GM19395 (cell line): ENCODE results near the gene RFTN1.
"Not testable (repeated sequence)": the region's sequence is repeated elsewhere in the genome, so short reads cannot be mapped to it uniquely, and the experiment has no call there.

Source experiments
- ATAC-seq: cut with Tn5 transposase; IDR thresholded peaks from one replicate; pipeline ENCODE4 v1.9.1; 2021; ENCODE audit warnings: mild to moderate bottlenecking, moderate library complexity; ENCODE audit not compliant: unreplicated experiment

RFTN1 gene

DNA sequence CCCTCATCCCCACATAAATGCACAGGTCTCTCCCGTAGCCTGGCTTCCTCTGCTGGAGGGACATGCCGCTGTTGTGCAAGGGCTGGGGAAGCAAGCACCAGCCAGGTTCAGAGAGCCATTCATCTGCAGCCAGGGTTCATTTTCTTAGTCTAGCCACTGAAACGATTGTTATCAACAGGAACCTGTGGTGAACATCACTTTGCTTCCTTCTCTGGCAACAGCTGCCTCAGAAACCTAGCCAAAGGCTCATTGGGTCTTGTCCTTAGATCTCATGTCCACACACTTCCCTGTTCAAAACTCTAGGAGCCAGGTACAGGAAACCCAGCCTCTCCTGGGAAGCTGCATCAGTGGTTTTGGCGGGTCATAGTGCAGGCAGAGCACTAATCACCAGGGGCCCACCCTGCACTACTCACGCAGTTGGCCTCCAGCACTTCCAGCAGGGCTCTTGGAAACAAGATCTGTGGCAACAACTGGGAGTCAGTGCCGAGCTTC, 201.5 kb downstream of the RFTN1 start:
- ATAC-seq, result peak; percentile 78

DNA sequence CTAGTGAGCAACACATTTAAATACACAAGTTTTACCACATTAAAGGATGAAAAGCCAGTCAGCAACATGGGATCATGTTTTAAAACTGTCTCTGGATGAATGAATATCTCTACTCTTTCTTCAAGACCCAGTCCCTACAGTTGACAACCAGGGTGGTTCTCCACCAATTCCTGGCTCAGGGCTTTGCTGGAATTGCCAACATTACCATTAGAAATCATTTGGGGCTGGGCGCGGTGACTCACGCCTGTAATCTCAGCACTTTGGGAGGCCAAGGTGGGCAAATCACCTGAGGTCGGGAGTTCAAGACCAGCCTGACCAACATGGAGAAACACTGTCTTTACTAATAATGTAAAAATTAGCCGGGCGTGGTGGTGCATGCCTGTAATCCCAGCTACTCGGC, 203.0 kb downstream of the RFTN1 start:
- not testable (repeated sequence) for ATAC-seq

DNA sequence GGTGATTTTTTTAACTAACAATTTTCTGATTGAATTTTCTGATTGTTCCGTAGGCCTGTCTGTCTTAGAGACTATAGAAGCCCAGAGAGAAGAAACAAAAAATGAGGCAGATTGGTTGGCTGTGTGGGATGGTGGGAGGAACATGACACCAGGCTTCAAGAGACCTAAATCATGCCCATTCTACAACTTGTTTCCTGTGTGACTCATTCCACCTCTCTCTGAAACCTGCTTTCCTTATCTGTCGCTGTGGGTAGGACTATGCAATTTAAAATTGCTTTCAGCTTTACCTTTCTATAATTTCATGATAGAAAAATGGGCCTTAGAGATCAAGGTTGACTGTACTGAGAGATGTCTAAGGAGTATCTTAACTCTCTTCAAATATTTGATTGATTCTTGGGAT, 203.9 kb downstream of the RFTN1 start:
- ATAC-seq, result peak; percentile 81

DNA sequence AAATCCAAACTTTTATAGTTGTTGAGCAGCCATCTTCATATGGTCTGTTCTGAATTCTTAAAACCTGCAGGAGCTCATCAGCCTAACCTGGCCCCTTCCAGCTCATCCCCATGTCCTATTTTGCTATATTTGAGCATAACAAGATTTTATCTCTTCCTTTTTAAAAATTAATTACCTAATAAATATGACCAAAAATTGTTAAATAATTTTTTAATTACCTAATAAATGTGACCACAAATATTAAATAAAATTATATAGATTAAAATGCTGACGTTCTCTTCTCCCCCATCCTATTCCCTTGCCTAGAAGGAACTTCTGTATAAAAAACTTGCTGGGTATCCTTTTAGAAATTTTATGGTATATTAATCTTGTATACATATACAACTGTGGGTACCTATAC, 204.8 kb downstream of the RFTN1 start:
- no peak for ATAC-seq

DNA sequence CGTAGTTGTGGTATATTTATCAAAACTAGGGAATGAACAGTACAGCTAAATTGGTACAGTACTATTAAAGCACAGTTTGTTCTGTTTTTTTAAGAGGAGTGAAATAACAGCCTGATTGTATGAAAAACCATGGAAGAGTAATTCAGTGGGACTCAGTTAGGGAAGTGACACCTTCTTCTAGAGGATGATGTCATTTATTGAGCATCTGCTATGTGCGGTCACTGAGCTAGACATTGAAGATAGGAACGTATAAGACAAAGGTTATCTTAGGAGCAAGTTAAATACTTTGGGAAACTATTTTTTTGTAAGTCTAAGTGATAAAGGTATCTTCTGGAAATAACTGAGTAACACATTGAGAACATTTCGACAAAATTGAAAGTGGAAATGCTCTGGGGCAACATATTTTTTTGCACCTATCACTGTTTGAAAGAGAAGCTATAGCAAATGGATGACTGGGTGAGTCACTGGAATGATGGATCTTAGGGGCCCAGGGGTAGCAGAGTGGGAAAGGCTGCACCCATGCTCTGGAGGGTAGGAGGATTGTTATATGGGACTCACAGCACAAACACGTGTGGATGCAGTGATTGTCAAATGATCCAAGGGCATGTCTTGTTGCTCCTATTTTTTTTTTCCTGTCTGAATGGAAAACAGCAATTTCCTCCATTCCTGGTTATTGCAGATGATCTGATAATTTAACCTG, 205.5 kb downstream of the RFTN1 start:
- no peak for ATAC-seq

DNA sequence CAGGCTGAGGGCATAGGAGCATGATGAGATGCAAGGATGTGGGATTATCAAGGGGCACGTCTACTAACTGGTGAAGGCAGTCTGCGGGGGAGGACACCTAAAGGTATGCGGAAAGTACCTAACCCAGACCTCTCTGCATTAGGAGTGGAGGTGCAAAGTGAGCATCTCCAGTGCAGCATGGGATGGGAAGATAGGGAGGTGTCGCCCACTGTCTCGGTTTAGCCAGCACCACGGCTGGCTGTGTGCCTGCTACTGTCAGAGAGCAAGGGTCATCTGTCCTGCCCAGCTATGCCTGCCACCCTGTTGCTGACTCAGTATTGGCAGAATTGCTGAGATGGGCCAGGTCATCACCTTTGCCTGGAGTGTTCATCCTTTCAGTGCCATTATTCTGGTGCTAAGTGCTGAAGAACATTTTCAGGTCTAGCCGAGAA, 208.4 kb downstream of the RFTN1 start:
- no peak for ATAC-seq

DNA sequence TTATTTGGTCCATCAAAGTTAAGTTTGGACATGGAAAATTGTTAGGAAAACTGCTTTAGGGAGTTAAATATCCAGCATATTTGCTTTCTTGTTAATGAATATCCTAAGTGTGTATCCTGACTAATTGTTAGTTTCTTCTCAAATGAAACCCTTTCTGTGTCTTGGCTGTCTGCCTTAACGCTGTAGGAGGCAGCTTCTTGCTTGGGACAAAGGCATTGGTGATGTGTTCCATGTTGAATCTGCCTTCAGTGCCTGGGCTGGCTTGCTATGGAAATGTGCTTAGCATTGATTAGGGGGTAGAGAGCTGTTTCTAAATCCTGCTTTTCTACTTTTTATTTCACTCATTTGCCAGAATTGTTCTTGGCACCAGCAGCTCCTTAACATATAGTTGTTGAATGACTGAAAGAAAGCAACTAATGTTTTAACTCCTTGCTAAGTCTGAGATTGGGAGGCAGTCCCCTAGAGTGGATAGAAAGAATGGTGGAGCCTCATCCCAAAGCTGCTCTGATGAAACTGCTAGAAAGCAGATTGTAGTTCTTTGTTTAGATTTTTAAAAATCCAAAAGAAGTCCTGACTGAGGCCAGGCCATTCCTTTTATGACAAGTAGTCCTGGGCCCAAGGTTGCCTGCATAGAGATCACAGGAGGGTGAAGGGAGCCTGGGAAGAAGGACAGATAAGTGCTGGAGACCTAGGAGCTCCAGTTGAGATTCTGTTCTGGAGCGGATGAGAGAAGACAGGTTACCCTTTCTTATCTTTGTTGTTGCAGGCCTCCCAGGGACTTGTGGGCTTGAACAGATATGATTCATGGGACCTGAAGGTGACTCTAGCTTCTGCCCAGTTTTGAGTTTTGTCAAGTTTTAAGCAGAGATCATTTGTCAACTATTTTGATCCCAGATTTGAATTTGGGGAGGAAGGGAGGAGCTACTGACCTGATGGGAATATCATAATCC, 209.2 kb downstream of the RFTN1 start:
- no peak for ATAC-seq

DNA sequence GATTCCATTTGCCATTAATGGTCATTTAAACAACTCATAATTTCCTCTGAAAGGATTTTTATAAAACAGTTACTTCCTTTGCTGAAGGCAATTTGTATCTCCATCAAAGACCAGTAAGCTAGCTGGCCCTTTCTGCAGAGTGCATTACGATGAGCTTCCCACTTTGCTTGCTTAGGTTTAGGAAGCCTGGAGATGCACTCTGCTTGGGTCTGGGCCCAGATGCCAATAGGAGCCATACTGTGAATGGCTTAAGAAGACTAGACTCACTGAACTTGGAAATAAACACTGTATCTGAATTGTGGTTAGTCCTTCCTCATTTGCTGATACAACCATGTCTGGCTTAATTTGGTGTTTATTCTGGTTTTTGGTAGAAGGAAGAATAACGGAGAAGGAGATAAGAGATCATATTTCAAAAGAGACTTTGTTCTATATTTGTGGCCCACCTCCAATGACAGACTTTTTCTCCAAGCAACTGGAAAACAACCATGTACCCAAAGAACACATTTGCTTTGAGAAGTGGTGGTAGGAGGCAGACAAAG, 210.4 kb downstream of the RFTN1 start:
- no peak for ATAC-seq

DNA sequence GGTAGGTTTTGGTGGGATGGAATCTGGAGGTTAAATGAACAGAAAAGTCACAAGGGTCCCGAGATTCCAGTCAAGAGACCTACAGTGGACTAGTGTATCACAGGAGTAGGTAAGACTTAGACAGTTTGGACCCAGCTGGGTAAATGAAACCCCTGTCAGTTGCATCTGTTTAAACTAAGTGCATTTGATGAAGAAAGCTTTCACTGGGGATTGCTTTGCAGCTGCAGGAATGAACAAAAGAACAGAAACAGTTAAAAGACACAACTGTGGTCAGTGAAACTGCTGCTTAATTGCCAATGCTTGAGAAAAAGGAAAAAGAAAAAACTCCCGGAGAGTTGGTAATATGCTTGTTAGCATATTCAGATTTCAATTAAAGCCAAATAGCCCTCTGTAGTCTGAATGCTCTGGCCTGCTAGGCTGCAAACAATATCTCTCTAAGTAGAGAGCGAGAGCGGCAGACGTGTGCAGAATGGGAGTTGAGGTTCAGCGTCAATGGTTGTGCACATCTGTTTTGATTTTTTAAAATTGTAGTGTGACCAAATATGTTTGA, 211.3 kb downstream of the RFTN1 start:
- ATAC-seq, result no peak

DNA sequence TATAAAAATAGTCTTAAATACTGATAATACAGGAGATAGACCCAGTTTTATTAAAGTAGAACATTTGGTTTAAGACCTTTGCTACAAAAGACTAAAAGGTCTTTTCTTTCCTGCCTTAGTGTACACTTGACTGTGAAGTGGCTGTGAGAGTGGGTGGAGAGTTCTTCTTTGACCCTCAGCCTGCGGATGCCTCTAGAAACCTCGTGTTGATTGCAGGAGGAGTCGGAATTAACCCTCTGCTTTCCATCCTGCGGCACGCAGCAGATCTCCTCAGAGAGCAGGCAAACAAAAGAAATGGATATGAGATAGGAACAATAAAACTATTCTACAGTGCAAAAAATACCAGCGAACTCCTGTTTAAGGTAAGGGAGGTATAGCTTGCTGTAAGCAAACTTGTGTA, 212.0 kb downstream of the RFTN1 start:
- ATAC-seq, result no peak

DNA sequence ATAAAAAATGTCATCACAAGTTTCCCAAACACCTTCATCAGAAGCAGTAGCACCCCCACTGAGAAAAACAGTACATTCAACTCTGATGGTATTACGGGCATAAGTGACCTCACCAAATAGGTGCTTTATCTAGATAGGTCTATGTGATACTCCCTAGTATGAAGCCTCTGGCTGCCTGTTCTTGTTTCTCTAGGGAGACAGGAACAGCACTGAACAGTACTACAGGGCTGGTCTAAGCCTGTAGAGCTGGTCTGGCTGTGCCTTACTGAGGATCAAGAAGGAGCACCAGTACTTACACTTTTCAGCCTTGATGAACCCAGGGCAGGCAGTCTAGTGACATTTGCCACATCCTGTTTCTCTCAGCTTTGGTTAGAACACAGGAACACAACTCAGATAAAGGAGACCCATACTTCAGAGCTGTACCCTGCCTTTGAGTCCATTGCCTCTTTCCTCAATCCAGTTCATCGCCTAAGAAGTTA, 212.6 kb downstream of the RFTN1 start:
- ATAC-seq, result peak; percentile 78

DNA sequence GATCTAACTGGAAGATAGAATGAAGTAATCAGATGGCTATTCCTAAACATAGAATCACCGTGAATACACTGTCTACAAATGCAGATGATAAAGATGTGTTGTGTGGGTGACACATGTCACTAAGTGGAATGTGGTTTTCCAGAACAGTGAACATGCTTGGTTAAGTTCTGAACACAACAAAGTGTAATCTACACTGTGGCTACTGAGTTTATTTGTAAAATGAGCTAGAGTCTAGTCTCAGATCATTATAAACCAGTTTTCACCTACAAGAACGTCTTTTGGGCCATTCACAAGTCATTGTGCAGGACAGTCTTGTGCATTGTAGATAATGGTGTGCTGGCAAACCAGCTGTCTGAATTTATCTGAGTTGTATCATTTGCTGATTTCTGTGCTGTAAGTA, 213.2 kb downstream of the RFTN1 start:
- ATAC-seq, result peak; percentile 36

DNA sequence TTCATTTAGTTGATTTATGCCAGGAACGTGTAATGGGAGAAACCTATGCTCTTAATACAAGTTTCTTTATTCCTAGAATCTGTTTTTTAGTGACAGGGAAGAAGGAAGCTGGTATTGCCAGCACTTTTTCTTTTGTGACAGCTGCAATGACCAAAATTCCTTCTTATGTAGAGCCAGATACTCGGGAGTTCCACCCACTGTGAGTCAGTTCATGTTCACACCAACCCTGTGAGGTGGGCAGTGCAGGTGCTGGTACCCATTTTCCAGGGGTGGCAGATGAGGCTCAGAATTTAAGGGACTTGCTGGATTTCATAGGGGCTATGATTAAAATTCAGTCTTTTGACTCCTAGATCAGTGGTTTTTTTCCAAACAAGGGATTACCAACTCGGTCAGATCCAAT, 213.8 kb downstream of the RFTN1 start:
- ATAC-seq, result no peak

DNA sequence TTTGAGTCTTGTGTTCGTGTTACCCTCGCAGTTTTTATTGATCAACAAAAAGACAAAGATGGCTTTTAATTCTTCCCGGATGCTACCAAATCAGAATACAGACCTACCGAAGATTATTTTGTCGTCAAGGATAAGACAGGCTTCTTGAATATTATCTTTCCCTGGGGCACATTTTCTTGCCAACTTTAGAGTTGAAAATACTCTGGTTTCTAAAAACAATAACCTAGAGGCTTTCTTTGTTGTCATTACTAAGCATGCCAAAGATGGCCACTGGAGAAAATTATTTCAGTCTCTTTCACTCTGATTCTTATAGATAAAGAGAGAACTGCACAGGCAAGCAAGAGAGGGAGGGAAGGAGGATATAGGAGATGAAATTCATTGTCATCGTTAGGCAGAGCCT, 214.6 kb downstream of the RFTN1 start:
- ATAC-seq, result no peak

DNA sequence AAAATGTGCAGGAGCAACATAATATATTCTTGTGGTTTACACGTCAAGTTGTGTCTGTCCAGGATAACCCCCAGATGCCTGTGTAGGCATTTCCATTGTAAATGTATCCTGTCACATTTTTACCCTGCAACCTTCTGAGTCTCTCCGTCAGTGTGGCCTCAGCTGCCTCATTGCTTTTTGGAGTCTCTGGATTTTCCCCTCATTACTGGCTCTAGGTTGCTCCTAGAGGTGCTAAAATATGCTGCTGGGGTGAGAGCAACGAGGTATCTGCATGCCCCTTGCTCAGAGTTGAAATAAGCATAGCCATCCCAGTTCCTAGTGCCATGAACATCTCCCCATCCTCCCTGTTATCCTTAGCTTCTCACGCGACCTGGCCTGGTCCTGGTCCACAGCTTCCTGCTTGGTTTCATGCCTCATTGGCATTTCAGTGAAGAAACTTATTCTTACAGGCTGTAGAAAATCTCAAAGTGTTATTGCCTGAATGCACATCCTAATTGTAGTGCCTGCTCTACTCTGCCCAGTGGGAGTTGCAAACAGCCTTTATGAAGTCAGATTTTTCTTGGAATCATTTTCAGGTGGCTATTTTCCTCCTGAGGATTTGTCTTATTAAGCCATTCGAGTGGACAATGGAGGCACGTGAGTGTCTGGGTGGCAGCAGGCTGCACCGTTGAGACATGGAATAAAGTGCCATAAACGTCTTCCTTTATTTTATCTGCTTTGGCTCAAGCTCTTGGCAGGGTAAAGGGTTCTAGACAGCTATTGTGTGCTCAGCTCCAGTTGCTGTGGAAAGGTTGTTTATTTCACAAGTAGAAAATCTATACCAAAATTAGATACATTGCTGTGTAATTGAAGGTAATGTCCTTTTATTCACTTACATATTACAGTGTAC, 215.3 kb downstream of the RFTN1 start:
- no peak for ATAC-seq

DNA sequence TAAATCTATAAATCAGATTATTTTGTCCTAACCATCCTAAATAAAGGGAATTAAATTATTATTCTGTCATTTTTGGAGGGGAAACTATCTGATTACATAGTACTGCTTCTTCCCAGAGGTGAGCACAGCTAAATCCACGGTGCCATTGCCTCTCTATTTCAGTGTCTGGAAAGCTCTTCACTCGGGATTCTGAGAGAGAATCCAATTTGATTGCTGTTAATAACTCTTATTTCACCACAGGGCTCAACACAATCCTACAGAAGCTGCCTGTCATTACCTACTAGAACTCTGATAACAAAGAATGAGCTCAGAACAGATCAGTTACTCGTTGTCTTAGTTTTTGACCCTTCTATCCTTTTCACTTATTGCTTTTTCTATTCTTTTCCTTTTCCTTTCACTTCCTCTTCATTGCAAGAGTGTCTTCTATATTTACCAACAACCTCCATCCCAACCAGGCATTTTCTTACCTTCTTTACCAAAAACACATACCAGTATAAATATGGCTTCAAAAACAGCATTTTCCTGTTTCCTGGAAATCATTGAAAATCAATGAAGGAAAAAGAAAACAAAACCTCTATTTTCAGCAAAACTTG, 218.1 kb downstream of the RFTN1 start:
- no peak for ATAC-seq

DNA sequence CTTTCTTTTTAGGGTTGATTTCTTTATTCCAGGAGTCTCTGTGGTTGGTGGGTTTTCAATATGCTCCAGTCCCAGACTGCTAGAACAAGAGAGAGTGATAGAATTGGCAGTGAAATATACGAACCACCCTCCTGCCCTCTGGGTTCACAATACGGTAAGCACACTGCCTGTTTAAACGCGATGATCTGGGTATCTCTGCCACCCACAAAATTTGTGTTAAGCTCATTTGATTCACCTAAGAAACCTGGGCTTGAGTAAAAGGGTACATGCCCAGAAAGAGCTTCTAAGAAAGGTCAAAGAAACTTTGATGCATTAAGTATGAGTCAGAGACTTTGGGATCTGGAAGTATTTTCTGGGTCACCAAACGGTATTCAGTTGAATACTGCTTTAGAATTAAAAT, 218.7 kb downstream of the RFTN1 start:
- ATAC-seq, result no peak

DNA sequence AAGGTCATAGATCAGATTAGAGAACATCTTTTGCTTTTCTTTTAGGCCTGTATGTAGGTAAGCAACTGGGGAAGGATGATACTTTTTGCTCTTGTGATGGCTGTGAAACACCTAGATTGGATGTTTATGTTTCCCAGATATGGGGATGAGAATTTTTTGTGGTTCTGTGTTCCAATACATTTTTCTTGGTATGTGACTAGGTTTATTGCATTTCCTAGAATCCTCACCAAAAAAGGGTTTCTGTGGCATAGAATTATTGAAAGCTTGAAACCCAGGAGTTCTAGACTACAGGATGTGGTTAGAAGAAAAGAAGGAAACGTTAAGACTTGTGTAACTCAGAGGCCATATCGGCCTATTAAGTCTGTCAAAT, 222.7 kb downstream of the RFTN1 start:
- peak; percentile 33 for ATAC-seq

DNA sequence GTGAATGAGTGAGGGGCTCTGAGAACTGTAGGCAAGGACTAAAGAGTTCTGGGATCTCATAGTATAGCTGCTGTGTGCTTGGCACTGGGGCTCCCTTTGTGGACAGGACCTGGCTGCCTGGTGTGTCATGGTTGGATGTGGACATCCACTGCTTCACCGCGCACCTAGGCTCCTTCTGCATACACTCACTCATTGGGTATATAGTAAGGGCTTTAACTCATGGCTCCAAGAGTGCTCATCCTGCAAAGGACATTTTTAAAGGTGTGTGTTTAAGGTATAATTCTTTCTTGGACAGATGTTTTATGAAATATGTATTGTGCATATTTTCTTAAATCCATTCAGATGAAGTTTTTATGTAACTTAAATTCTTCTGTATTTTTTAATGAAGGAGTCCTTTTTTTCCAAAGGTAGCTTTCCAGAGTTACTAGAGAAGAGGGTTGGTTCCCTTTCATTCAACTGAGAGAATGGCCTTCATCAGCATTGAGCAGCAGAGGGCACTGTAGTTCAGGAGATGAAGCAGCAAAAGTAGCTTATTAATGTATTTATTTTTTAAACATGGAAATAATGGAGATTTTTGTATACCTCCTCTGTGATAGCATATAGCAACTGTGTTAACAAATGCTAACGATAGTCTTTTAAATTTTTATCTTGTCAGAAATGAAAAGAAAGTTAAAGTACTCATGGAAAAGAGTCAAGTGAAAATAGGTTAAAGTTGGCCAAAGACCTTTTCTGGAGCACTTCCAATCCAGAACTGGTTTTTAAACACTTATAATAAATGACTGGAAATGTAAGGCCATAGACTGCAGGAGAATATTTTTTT, 223.3 kb downstream of the RFTN1 start:
- peak; percentile 40 for ATAC-seq
